GM13977 (cell line): ENCODE data around the gene TRIM65.
"Not testable (repeated sequence)": the region's sequence is repeated elsewhere in the genome, so short reads cannot be mapped to it uniquely, and the experiment has no call there.

Source experiments
- DNase-seq: peaks from one replicate; pipeline ENCODE4 v3.0.0; 2012; ENCODE audit warnings: low spot score
- CTCF ChIP-seq: IDR thresholded peaks from 2 replicates; pipeline ENCODE4 v1.5.1; 2012; ENCODE audit warnings: mild to moderate bottlenecking, control low read depth; ENCODE audit not compliant: insufficient read depth; ENCODE audit errors: extremely low read depth, missing control alignments
- in situ Hi-C: fragments of 300-500 bp; cut with MboI; formaldehyde crosslinking; loops from one replicate; pipeline ENCODE4 v1.12.0; 2022; ENCODE audit warnings: low sequenced_read_pairs, low pct_unique_long_range_greater_than_20kb, mixed read lengths, inconsistent platforms; ENCODE audit not compliant: unreplicated experiment

Gene TRIM65

GRCh38 chr17:75872434-75873351, 24.1 kb downstream of the TRIM65 start:
- DNase-seq: no peak
- in situ Hi-C loops: no loop called here

GRCh38 chr17:75870228-75870627, 26.5 kb downstream of the TRIM65 start:
- in situ Hi-C loops: not testable (repeated sequence)

More at GRCh38 chr17:75872434-75873351, 24.1 kb downstream of the TRIM65 start:
- no peak for TF ChIP-seq CTCF

GRCh38 chr17:75869282-75870141, 27.2 kb downstream of the TRIM65 start:
- no peak for DNase-seq
- in situ Hi-C loops: no loop called here
- TF ChIP-seq CTCF: no peak

More at GRCh38 chr17:75870228-75870627, 26.5 kb downstream of the TRIM65 start:
- DNase-seq: not testable (repeated sequence)

- not testable (repeated sequence) for DNase-seq
Observed at GRCh38 chr17:75868730-75869281, 27.9 kb downstream of the TRIM65 start.

GRCh38 chr17:75865404-75866188, 31.2 kb downstream of the TRIM65 start:
- in situ Hi-C loops, DNase-seq: not testable (repeated sequence)

More at GRCh38 chr17:75868730-75869281, 27.9 kb downstream of the TRIM65 start:
- in situ Hi-C loops: not testable (repeated sequence)

- DNase-seq, in situ Hi-C loops: not testable (repeated sequence)
Observed at GRCh38 chr17:75864887-75865286, 31.9 kb downstream of the TRIM65 start.

- in situ Hi-C loops: no loop called here
- peak; percentile 72 for DNase-seq
- no peak for TF ChIP-seq CTCF
Observed at GRCh38 chr17:75864448-75864871, 32.3 kb downstream of the TRIM65 start.

- DNase-seq: no peak
- in situ Hi-C loops: no loop called here
- no peak for TF ChIP-seq CTCF
Observed at GRCh38 chr17:75861927-75862317, 34.8 kb downstream of the TRIM65 start.

GRCh38 chr17:75859358-75859757, 37.4 kb downstream of the TRIM65 start:
- in situ Hi-C loops, DNase-seq: not testable (repeated sequence)
